Pons (tissue), 1 donor: ENCODE data around the gene ZBTB5.
"Not testable (repeated sequence)": the region's sequence is repeated elsewhere in the genome, so short reads cannot be mapped to it uniquely, and the experiment has no call there.

Source experiments
- DNase-seq: peaks from one replicate; pipeline ENCODE4 v3.0.0-alpha.2; 2016; ENCODE audit warnings: low spot score

Gene ZBTB5

DNA sequence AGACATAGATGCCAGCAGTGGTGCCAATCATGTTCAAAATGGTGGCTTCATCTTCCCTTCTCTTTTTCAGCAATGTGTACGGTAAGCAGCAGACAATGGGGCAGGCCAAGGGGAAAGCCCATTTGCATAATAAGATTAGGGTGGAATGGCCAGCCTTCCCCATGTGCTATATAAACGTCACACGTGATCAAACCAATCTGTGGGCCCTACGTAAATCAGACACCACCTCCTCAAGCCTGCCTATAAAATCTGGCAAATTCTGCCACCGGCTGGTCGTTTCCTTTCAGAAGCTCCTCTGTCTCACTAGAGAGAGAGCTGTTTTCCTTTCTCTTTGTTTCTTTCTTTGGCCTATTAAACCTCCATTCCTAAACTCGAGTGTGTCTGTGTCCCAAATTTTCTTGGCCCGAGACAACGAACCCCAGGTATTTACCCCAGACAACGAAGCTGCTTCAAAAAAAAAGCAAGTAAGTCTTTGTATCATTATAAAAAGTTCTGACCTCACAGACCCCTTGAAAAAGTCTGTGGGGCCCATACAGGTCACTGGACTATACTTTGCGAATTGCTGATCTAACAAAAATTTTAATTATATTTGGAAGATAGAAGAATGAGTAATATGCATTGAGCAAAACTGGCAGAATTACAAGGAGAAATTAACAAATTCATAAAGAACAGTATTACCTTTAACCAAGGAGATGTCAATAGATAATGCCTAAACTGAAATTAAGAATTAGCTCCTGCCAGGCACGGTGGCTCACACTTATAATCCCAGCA, 15.2 kb downstream of the ZBTB5 start:
- DNase-seq: peak; percentile 94

- DNase-seq: no peak
These were observed 18.1 kb downstream of the ZBTB5 start for GRCh38 chr9:37447111-37447510.

DNA sequence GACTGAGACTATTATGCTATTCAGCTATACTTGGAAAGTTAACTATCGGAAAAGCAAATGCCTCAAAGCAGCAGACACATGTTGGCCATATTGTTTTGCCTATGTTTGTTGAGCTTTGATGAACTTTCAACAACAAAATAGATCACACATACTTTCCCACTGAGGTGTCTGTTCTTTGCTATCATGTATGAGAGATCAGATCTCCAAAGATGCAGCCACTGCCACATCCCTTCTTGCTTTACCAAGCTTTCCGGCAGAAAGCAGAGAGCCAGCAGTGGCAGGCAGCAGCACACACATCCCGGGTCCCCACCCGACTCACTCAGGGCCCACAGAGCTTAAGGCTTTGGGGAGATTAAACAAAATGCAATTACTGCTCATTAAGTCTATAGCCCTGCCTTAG, 18.8 kb downstream of the ZBTB5 start:
- DNase-seq: no peak

DNA sequence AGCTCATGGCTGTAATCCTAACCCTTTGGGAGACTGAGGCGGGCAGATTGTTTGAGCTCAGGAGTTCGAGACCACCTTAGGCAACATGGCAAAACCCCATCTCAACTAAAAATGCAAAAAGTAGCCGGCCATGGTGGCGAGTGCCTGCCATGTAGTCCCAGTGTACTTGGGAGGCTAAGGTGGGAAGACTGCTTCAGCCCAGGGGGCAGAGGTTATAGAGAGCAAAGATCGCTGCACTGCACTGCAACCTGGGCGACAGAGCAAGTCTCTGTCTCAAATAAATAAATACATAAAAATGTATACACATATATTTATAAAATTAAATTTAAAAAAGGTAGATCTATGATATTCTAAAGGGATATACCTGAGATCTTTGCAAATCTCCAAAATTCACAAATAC, 19.4 kb downstream of the ZBTB5 start:
- no peak for DNase-seq

- no peak for DNase-seq
These were observed 20.4 kb downstream of the ZBTB5 start for GRCh38 chr9:37444890-37445289.

GRCh38 chr9:37443566-37443965, 21.7 kb downstream of the ZBTB5 start:
- DNase-seq: no peak

DNA sequence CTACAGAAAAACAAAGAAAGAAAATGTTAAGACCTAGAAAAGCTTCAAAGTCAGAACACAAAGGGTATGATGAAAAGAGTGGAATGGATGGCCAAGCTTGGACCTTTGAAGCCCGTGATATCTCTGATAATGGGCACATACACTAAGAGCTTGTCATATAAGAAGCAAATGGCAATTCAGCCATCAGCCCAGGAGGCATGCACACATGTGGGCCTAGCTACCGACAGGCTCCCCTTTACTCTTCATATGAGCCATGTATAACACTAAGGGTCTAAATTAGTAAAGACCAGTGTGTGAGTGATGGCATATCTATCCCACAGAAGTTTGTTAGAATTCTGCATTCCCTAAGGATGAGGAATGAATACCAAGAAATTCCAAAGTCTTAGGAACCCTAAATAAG, 22.7 kb downstream of the ZBTB5 start:
- no peak for DNase-seq

- DNase-seq: no peak
These were observed 23.4 kb downstream of the ZBTB5 start for GRCh38 chr9:37441776-37442370.

DNA sequence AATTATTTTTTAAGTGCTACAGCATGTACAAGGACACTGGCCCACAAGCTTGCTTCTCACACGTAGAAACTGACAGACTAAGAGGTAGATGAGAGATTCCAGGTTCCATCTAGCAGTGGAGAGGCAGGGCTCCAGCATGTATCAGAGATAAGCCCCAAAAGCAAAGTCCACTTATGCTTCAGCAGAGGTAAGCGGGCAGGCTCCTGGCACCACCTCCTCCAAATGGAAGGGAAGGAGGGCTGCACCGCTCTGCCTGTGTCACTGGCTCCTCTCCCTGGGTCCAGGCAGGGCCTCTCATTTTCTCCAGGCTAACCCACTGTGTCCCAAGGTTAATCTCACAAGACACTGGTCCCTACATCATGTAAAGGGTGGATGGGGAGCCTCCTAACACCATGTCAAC, 26.9 kb downstream of the ZBTB5 start:
- no peak for DNase-seq

- no peak for DNase-seq
These were observed 27.6 kb downstream of the ZBTB5 start for GRCh38 chr9:37437621-37438020.

- no peak for DNase-seq
These were observed 28.2 kb downstream of the ZBTB5 start for GRCh38 chr9:37437010-37437409.

DNA sequence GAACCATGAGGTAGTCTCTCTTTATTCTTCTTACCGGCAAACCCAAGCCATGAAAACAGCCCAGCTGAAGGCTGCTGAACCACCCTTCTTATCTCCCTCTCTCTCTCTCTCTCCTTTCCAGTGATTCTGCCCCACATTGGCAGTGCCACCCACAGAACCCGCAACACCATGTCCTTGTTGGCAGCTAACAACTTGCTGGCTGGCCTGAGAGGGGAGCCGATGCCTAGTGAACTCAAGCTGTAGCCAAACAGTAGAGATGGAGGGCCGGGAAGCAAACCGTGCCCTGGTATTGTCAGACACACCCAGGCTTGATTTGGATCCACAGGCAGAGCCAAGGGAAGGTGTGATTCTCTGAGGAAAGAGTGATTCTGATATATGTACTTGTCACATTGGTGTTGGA, 28.7 kb downstream of the ZBTB5 start:
- DNase-seq: no peak

GRCh38 chr9:37433867-37434371, 31.3 kb downstream of the ZBTB5 start:
- DNase-seq: peak; percentile 97

DNA sequence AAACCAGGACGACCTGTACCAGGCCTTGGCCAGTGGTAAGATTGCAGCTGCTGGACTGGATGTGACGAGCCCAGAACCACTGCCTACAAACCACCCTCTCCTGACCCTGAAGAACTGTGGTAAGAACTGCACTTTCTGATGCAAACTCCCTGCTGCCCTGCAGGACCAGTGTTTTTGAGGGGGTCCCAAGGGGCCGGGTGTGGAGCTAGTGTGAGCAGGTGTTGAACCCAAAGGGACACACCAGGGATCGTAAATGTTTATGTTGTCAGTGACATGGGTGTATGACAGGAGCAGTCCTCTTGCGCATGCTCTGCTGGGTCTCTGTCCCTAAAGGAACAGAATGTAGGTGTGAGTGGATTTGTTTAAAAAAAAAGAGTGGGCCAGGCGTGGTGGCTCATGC, 33.2 kb downstream of the ZBTB5 start:
- no peak for DNase-seq

GRCh38 chr9:37430841-37431597, 34.2 kb downstream of the ZBTB5 start:
- DNase-seq: peak; percentile 92

DNA sequence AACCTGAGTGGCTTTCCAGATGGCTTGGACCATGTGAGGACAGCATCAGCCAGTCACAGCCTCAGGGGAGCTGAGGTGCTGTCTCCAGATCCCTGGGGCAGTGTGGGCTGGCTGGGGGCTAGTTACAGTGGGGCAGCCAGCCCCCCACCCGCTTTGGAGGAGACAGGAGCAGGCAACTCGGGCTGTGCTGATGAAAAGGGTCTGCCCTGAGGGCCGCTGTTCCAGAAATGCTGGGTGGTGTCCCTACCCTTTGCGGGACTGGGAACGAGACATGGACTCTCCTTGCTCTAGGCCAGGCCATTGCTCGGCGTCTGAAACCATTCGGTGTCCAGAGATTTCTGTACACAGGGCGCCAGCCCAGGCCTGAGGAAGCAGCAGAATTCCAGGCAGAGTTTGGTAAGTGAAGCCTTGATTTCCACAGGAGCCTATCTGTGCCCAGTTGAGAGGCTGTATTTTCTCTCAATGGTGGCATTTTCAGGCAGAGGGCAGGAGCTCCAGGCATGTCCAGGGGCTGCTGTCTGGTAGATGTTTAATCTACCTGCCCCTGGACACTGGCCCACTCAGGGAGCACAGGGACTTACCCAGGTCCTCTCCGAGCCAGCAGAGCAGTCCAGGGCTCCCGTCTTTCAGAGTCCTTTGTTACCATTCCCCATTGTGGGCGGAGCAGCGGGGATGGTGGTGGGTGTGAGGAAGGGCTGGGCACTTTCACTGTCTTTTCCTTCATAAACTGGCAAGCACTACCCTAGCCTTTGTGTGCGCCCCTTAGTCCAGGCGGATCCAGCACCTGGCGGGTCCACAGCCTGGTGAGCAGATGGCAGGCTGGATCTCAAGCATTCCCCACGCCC, 35.6 kb downstream of the ZBTB5 start:
- no peak for DNase-seq

- no peak for DNase-seq
These were observed 36.9 kb downstream of the ZBTB5 start for GRCh38 chr9:37428345-37428744.

- no peak for DNase-seq
These were observed 38.4 kb downstream of the ZBTB5 start for GRCh38 chr9:37426846-37427245.

DNA sequence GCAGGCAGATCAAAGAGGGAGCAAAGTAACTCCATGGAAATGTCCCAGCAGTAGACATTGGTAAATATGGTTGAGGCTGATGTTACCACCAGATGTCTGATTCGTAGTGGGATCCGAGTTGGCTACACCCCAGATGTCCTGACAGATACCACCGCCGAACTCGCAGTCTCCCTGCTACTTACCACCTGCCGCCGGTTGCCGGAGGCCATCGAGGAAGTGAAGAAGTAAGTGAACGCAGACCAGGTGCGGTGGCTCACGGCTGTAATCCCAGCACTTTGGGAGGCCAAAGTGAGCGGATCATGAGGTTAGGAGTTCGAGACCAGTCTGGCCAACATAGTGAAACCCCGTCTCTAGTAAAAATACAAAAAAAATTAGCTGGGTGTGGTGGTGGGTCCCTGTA, 38.8 kb downstream of the ZBTB5 start:
- not testable (repeated sequence) for DNase-seq

- no peak for DNase-seq
These were observed 39.9 kb downstream of the ZBTB5 start for GRCh38 chr9:37425298-37425752.

DNA sequence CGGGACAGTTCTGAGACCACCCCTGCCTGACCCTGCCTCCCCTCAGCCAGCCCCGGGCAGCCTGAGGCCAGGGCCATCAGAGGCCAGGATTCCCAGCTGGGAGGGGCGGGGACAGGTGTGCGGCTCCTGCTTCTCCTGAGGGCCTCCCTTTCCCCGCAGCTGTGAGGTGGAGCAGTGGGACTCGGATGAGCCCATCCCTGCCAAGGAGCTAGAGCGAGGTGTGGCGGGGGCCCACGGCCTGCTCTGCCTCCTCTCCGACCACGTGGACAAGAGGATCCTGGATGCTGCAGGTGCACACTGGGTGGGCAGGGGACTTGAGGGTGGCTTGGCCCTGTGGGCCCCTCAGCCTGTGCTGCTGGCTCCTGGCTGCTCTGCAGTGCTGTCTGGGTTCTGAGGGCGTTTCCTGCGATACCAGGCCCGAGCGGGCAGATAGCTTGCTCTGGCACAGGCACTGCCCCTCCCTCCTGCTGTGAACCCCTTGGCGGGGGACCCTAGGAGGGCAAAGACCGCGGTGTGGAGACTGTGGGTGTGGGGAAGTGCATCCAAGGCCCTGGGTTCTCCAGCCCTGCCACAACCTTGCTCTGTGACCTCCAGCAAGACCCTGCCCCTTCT, 40.5 kb downstream of the ZBTB5 start:
- no peak for DNase-seq
